WTC11 (cell line): ENCODE results near the gene KIAA1958.

Experiments
- ATF3 ChIP-seq: sonication (generic); formaldehyde crosslinking; conservative IDR thresholded peaks from 2 replicates; pipeline ENCODE4 v1.8.1; 2022; ENCODE audit warnings: mild to moderate bottlenecking, missing genetic modification reagents
- CTCF ChIP-seq: fragments of 200-600 bp; IDR thresholded peaks from 2 replicates; pipeline ENCODE4 v1.8.0; 2022; ENCODE audit warnings: antibody characterized with exemption
- USF1 ChIP-seq: sonication (generic); formaldehyde crosslinking; IDR thresholded peaks from 2 replicates; pipeline ENCODE4 v1.8.0; 2022; ENCODE audit warnings: mild to moderate bottlenecking, missing genetic modification reagents

- TF ChIP-seq USF1 (CRISPR knock-in tag) (no peak), ATF3 (CRISPR knock-in tag) (no peak), CTCF (no peak)
These were observed 20.5 kb downstream of the KIAA1958 start for GRCh38 chr9:112507001-112507680.
